Measurements from ENCODE around the gene LCE3B.

GRCh38 chr1:152566681-152567080 is 46.9 kb upstream of the LCE3B start, which contains the start of gene LCE3E:
- TF ChIP-seq CTCF (IDR thresholded peaks at IDR 0.05) (no peak), POLR2A (IDR thresholded peaks at IDR 0.05) (no peak)
